ENCODE measurements around the gene PSMD9. TPM values are rescaled to one million over a fixed set of nuclear protein-coding genes. Genes with fewer than 3 reads are reported as not detected.

Gene PSMD9
- total and polyA plus RNA-seq, 4 donors, result 39.0 to 57.6 (median 51.2) TPM

- TF ChIP-seq FOXA1 (IDR thresholded peaks at IDR 0.05) (no peak), ZBTB33 (IDR thresholded peaks at IDR 0.05) (no peak), RAD21 (IDR thresholded peaks at IDR 0.05) (no peak), SP1 (IDR thresholded peaks at IDR 0.05) (no peak), CTCF (IDR thresholded peaks at IDR 0.05; ENCODE audit: low read depth, low read length, missing input control) (no peak), TAF1 (conservative IDR thresholded peaks at IDR 0.05) (no peak), RXRA (IDR thresholded peaks at IDR 0.05) (no peak), GABPA (IDR thresholded peaks at IDR 0.05 in 1 of 2, conservative IDR thresholded peaks at IDR 0.05 in 1 of 2) (no peak), HNF4G (IDR thresholded peaks at IDR 0.05) (no peak), FOXA2 (IDR thresholded peaks at IDR 0.05) (no peak), EGR1 (IDR thresholded peaks at IDR 0.05; ENCODE audit: low read depth in 2 of 2) (no peak), NR2F2 (IDR thresholded peaks at IDR 0.05) (no peak), YY1 (IDR thresholded peaks at IDR 0.05) (no peak), JUND (IDR thresholded peaks at IDR 0.05) (no peak)
- Histone ChIP-seq H3K9me3 (ENCODE audit: control insufficient read depth in 4 of 4, low read length in 3 of 4) (no peaks in the 10 kb centered on the region), H3K27me3 (ENCODE audit: control insufficient read depth in 4 of 4, insufficient read depth in 4 of 4, low read length in 3 of 4) (no peaks in the 10 kb centered on the region), H3K9ac (ENCODE audit: low read depth in 1 of 2, low read length in 2 of 2) (no peak overlapping the region), H3K27ac (ENCODE audit: low read depth in 1 of 2, low read length in 2 of 2) (peak overlapping the region; percentile 4 to 31), H3K36me3 (ENCODE audit: control insufficient read depth in 4 of 4, insufficient read depth in 3 of 4, low read depth in 1 of 4, low read length in 3 of 4) (no peaks in the 10 kb centered on the region), H3K4me3 (ENCODE audit: low read depth in 1 of 3, low read length in 3 of 3) (no peak overlapping the region), H3K4me1 (ENCODE audit: control insufficient read depth in 4 of 4, insufficient read depth in 4 of 4, low read length in 3 of 4) (peaks cover 0 to 26% (median 18%) of the 10 kb centered on the region in 4 donors)
- WGBS, result 74% methylated on average over 5 of the region's 5 CpGs
- DNase-seq (ENCODE audit: low spot score), result no peak
These were observed 15.9 kb upstream of the PSMD9 start for GRCh38 chr12:121872546-121873215.

- H3K27ac ChIP-seq (ENCODE audit: low read depth in 1 of 2, low read length in 2 of 2), result peak overlapping the region; percentile 4 to 31
- WGBS, result 93% methylated on average over 6 of the region's 6 CpGs
These were observed 15.4 kb upstream of the PSMD9 start for GRCh38 chr12:121873216-121873569.

GRCh38 chr12:121874071-121874470, 14.5 kb upstream of the PSMD9 start:
- 90% methylated on average over 6 of the region's 6 CpGs for WGBS
- Histone ChIP-seq H3K9ac (ENCODE audit: low read depth in 1 of 2, low read length in 2 of 2) (no peak overlapping the region), H3K36me3 (ENCODE audit: control insufficient read depth in 4 of 4, insufficient read depth in 3 of 4, low read depth in 1 of 4, low read length in 3 of 4) (no peaks in the 10 kb centered on the region), H3K27me3 (ENCODE audit: control insufficient read depth in 4 of 4, insufficient read depth in 4 of 4, low read length in 3 of 4) (no peaks in the 10 kb centered on the region), H3K27ac (ENCODE audit: low read depth in 1 of 2, low read length in 2 of 2) (no peak overlapping the region), H3K4me3 (ENCODE audit: low read depth in 1 of 3, low read length in 3 of 3) (no peak overlapping the region), H3K4me1 (ENCODE audit: control insufficient read depth in 4 of 4, insufficient read depth in 4 of 4, low read length in 3 of 4) (peaks cover 0 to 27% (median 18%) of the 10 kb centered on the region in 4 donors), H3K9me3 (ENCODE audit: control insufficient read depth in 4 of 4, low read length in 3 of 4) (no peaks in the 10 kb centered on the region)
- TF ChIP-seq CTCF (IDR thresholded peaks at IDR 0.05; ENCODE audit: low read depth, low read length, missing input control), result no peak
- TF ChIP-seq MAX (IDR thresholded peaks at IDR 0.05), result no peak
- no peak for TF ChIP-seq YY1 (IDR thresholded peaks at IDR 0.05)
- no peak for TF ChIP-seq RAD21 (IDR thresholded peaks at IDR 0.05)
- TF ChIP-seq FOXA1 (IDR thresholded peaks at IDR 0.05), result no peak
- TF ChIP-seq ZBTB33 (IDR thresholded peaks at IDR 0.05), result no peak
- TF ChIP-seq FOXA2 (IDR thresholded peaks at IDR 0.05), result no peak
- no peak for TF ChIP-seq SP1 (IDR thresholded peaks at IDR 0.05)
- TF ChIP-seq TAF1 (conservative IDR thresholded peaks at IDR 0.05), result no peak
- no peak for TF ChIP-seq RXRA (IDR thresholded peaks at IDR 0.05)
- no peak for TF ChIP-seq JUND (IDR thresholded peaks at IDR 0.05)
- no peak for TF ChIP-seq HNF4G (IDR thresholded peaks at IDR 0.05)
- no peak for DNase-seq (ENCODE audit: low spot score)

More at GRCh38 chr12:121873216-121873569, 15.4 kb upstream of the PSMD9 start:
- Histone ChIP-seq H3K27me3 (ENCODE audit: control insufficient read depth in 4 of 4, insufficient read depth in 4 of 4, low read length in 3 of 4) (no peaks in the 10 kb centered on the region), H3K4me3 (ENCODE audit: low read depth in 1 of 3, low read length in 3 of 3) (no peak overlapping the region), H3K9ac (ENCODE audit: low read depth in 1 of 2, low read length in 2 of 2) (no peak overlapping the region), H3K36me3 (ENCODE audit: control insufficient read depth in 4 of 4, insufficient read depth in 3 of 4, low read depth in 1 of 4, low read length in 3 of 4) (no peaks in the 10 kb centered on the region), H3K9me3 (ENCODE audit: control insufficient read depth in 4 of 4, low read length in 3 of 4) (no peaks in the 10 kb centered on the region), H3K4me1 (ENCODE audit: control insufficient read depth in 4 of 4, insufficient read depth in 4 of 4, low read length in 3 of 4) (peaks cover 0 to 27% (median 18%) of the 10 kb centered on the region in 4 donors)
- DNase-seq (ENCODE audit: low spot score), result no peak
- TF ChIP-seq RAD21 (IDR thresholded peaks at IDR 0.05), result no peak
